ENCODE data around the gene UBE2M.

Gene UBE2M

DNA sequence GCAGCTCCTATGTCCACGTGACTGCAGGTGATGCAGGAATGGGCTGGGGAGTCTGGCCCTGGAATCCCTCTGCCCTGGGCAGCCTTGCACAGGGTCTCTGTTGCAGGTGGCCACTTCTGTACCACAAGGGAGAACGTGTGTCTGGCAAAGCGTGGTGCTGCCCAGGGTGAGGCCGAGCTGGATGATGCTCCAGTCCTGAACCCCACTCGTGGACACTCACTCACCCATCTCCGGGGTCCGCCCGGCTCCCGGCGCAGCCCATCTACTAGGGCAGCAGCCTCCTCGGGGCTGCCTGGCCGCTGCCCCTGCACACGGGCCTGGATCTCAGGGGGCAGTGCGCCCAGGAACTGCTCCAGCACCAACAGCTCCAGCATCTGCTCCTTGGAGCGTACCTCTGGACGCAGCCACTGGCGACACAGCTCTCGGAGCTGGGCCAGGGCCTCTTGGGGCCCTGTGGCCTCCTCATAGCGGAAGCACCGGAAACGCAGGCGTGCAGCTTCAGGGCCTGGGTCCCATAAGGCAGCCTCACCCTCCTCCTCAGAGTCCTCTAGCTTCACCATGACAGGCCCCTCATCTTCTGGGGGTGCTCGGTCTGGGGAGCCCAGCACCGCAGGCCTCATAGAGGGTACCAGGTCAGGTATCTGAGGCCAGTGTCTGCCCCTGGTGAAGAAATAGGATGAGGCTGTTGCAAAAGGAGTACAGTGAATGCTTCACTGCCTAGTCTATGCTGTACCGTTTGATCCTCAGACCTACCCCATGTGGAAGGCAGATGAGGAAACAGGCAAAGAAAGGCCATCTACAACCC, 12.6 kb upstream of the UBE2M start:
- DNase-seq, result no peak

DNA sequence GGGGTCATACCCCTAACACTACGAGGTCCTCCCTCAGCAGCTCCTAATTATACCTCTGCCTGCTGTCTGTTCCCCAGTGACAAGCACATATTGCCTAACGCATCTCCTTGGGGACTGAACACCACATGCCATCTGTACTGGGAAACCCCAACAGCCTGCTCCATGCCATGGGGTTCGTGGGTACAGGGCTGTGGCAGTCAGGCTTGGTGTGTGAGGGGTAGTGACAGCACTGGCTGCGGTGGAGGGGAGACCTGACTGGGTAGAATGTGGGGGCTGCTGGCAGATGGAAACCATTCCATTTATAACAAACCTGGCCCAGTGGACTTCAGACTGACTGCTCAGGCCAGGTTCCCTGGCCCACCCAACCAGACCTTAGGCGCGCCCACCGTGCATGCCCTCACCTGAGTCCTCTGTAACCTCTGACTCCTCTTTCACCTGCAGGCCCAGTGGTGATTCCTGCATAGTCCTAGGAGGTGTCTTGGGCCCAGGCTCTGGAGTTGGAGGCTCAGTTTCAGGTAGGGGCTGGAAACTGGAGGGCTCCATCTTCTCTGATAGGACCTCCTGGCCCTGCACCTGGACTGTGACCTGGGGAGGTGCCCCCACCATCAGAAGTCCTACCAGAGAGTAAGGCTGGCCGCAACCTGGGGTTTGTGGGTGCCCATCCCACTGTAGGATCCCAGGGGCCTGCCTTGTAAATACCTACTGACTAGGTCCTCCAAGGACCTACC, 11.7 kb upstream of the UBE2M start:
- DNase-seq, result no peak

DNA sequence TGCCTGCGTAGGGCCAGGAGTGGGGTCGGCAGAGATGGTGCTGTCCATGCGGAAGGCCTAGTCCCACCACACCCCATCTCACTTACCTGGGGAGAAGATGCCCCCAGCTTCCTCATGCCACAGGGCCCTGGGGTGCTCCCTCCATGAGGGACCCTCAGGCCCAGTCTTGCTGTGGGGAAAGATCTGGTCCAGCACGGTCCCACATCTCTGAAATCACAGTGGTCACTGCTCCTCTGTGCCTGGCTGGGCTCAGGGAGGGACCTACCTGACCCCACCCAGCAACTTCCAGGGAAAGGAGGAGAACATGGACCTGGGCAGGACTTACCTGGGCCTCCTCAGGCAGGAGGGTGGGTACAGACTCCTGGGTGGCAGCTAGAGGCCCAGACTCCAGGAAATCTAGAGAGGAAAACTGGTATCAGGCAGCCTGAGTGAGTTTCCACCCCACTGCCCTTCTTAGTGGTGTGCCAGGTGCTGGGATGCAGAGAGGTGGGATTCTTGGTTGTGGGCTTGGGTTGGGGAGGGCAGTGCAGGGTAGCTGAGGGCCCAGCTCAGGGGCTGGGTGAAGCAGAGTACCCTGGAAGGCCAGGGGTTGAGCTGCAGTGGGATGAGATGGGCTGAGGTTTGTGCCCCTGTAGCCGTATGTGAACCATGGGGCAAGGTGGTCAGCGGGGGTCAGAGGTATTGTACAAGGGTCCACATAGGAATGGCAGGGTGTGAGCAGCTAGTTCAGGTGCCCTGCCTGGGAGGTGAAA, 11.0 kb upstream of the UBE2M start:
- no peak for DNase-seq

DNA sequence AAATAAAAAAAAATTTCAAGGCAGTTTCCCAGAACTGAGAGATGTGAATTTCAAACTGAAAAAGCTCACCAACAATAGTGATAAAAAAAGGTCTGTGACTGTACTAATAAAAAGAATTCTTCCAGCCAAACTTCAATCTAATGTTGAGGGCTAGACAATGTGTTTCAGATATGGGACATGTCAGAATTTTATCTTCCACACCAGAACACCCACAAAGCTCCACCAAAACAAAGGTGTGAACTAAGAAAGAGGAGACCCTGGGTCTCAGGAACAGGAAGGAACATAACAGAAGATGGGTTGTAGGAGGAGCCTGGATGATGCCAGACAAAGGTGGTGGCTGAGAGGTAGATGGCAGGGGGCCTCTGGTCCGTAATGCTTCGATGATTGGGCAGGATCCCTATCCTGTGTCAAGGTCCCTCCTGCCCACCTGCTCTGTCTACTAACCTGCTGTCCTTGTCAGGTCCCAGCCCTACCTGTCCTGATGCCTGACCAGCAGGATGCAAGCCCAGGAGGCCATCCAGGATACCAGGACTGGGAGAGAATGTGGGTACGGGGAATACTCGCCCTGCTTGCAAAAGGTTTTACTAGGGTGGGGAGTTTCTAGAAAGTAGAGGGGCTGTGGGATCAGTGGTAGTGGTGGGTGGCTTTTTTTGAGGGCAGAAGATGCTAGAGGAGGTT, 10.2 kb upstream of the UBE2M start:
- DNase-seq, result no peak

DNA sequence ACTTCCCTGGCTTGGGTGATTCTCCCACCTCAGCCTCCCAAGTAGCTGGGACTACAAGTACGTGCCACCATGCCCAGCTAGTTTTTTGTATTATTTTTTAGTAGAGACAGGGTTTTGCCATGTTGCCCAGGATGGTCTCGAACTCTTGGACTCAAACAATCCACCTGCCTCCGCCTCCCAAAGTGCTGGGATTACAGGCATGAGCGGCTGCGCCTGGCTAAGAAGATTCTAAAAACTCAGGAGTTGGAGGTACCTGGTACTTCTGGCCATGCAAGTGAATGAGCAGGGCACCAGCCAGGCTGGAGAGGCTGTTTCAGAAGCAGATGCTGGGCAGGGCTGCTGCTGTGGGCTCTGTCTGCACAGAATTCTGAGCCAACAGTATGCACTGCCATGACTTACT, 8.6 kb upstream of the UBE2M start:
- no peak for DNase-seq

DNA sequence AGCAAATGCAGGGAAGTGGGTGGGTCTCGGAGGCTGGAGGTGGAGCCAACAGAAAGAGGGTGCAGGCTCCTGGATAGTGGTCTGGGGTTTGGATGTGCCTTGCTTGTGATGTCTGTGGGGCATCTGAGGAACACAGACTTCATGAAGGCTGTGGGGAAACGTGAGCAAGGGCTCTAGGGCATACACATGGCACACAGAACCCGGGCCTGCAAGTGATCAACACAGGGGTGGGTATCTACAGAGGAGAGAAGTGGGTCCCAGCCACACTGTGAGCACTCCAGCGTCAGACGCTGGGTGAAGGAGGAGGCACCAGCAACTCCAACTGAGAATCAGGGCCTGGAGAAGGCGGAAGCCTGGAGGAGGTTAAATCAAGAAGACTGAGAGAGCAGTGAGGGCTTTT, 5.4 kb upstream of the UBE2M start:
- DNase-seq, result no peak

DNA sequence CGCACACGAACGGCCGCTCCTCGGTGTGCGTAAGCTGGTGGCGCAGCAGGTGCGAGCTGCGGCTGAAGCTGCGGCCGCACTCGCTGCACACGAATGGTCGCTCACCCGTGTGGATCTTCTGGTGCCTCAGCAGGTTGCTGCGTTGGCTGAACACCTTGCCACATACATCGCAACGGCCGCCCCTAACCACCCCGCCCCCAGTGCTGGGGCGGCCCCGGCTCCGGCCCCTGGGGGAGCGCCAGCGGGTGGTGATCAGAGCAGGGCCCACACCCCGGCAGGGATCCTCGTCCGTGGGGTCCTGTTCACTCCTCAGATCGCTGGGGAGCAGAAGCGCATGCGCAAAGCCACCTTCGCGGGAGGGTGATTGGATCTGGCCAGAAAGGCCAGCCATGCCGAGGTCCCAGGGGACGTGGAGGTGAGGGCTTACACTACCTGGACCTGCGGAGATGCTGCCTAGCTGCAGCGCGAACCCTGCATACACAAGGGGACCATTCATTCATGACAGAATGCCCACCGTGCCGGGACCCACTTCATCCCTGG, 4.7 kb upstream of the UBE2M start:
- DNase-seq, result no peak

DNA sequence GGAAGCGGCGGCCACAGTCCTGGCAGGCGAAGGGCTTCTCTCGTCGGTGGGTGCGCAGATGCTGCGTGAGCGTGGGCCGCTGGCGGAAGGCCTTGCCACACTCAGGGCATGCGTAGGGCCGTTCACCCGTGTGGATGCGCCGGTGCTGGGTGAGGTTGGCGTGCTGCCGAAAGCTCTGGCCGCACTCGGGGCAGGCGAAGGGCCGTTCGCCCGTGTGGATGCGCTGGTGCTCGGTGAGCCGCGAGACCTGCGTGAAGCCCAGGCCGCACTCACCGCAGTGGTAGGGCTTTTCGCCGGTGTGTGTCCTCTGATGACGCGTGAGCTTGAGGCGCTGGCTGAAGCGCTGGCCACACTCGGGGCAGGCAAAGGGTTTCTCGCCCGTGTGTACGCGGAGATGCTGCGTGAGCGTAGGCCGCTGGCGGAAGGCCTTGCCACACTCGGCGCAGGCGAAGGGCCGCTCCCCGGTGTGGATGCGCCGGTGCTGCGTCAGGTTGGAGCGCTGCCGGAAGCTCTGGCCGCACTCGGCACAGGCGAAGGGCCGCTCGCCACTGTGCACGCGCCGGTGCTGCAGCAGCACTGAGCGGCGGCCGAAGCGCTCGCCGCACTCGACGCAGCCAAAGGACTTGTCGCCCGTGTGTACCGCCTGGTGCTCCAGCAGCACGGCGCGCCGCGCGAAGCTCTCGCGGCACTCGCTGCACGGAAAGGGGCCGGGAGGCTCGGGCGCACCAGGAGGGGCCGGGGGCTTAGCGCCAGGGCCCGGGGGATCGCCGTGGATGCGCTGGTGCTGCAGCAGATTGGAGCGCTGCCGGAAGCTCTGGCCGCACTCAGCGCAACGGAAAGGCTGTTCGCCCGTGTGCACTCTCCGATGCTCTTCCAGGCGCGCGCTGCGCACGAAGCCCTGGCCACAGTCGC, 4.0 kb upstream of the UBE2M start:
- DNase-seq, result peak; percentile 27

DNA sequence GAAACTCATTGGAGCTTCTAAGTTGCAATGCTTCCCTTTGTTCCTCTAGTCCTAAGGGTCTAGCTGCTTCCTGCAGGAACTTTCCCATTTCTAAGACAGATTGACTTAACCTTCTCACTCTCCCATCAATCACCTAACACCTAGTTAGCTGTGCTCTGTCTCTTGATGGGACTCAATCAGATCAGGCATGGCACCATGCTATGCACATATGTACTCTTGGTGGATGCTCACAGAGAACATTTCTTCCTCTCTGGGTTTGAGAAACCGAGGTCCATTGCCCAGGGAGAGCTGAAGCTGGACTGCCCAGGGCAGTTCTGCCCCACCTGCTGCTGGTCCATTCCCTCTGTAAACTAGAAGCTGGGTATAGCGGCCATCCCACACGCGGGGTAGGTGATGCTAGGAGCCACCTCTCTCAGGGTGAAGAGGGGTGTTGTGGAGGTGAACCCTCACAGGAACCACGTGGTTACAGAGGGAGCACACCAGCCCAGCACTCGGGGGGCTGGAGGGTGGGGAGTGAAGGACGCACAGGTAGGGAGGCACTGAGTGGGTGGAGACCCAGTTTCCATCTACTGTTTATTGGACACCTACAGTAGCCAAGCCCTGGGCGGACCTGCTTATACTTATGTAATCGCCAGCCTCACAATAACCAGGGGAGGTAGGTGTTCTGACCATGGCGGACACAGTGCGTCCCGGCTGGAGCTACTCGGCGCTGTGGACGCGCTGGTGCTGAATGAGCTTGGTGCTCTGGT, 3.1 kb upstream of the UBE2M start:
- DNase-seq, result no peak

DNA sequence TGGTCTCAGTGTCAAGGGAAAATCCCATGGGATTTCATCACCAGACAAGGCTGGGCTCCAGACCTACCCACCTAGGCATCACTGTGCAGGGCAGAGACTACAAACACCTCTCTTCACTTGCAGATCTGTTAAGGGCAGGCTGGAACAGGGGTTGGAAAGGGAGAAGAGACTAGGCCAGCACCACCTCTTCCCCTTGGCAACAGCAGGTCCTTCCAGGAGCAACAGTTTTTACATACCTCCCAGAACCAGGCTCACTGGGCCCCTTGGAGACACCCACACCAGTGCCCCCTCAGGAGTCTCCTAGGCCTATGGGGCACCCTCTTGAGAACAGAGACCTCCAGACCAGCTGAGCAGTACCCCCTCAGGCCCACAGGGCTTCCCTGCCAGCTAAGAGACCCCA, 2.5 kb upstream of the UBE2M start:
- no peak for DNase-seq

DNA sequence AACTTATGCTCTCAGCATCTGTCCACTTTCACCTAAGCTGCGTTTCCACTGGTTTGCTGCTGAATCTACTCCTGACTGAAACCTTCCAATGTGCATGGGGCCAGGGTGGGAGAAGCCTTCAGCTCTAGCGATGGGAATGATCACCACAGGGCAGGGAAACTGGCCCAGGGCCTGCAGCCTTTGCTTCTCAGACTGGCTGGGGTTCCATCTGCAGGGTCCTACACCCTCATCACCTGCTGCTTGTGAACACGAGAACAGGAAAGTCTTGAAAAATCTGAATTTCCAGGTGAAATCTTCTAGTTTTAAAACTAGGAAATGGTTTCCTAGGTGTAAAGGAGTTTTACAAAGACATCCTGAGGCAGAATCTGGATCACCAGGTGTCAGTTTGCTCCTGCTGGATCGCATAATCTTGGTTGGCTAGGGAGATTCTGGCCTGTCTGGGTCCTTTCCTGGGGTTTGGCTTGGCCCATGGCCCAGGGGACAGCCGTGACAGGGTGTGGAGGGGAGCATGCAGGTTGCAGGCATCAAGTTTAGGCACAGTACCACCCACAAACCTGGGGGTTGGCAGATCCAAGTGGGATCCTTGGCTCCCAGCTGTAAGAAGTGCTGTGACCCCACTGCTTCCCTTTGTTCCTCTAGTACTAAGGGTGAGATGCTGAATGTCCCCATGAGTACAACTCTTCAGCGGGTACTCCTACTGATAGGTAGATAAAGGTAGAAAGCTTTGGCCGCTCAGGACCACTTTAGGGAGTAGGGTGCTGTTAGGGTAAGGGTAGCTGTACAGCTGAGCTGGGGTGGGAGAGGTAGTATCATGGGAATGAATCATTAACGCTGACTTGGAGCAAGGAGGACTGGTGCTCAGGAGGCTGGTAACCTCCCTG, 1.8 kb upstream of the UBE2M start:
- DNase-seq, result no peak

DNA sequence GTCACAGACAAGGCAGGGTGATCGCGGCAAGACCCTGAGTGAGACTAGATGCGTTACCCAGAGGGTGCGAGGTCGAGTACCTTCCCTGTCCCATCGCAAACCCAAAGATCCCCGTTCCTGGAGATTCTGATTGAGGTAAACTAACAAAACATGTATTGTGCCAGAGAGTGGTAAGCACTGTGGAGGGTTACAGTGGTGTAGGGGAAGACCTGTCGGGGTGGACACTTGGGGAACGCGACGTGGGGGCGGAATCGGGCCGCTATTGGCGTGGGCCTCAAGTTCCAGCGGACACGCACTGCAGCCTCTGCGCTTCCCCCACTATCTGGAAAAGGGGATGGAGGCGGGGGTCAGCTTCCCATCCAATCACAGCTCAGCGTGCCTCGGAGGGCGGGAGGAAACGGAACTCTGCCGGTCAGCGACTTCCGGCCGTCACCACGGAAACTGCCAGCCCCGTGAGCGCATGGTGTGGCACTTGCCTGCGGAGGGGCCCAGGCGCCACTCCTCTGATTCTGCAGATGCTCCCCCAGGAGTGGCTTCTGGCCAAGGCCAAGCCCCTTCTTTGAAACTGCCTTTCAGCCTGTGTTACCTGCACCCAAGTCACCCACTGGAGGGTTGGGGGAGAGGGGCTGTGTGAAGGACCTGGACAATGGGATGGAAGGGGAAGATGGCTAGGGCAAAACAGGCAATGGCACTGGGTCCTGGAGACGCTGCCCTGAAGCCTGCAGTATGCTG, 1.0 kb upstream of the UBE2M start:
- peak; percentile 90 for DNase-seq

DNA sequence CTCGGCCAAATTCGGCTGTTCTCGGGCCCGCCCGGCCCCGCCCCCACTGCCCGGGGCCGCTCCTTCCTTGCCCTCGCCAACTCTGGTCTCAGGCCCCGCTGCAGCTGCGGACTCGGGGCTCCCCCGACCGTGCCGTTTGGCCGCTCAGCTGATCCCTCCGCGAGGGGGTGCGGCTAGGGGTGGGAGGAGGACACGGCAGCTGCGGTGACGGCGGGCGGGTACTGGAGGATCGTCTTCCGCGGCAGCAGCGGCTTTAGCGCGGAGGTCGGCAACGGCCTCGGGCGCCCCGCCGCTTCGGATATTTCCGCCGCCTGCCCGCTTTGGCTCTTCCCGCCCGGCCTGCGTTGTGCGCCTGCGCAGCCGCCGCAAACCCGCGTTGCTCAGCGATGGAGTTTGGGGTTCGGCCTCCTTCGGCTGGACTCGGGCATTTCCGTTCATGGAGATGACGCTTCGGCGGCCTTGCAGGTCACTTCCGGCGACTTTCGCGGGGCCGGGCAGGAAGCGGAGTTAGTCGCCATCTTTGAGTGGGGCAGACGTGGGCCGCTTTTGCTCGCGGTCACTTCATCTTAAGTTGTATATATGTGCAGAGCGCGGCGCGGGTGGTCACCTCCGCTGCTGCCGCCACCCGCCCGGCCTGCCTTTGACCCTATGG, 338 bp upstream of the UBE2M start:
- DNase-seq, result peak; percentile 98

DNA sequence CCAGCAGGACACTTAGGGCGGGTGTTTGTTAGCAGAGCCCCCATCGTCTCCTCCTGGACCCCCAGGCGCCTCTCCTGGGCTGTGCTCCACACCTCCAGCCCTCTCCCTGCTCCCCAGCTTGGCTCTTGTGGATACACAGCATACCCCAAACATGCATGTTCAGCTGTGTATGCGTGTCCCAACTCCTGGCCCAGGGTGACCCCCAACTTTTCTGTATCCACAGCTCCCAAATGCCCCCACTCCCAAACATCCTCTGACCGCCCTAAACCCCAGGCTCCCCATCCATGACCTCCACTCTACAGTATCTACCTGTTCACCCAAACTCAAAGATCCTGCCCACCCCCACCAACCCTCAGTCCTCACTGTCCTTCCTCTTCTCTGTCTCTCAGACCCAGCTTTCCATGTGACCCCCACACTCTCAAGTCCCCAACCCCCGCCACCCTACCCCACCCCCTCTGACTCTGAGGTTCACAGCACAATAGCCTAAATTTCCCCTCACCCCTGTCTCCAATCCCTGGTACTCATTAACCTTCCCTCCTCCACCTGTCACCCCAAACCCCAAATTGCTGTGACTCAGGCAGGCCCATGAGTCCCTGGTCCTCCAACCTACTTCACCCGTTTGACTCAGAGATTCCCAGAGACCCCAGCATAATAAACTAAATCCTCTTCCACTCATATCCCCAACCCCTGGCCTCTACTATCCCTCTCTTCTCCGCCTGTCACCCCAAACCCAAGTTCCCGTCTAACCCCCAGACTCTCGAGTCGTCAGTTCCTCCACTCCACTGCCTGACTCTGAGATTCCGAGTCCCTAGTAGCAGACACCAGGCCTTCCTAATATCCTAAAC, 968 bp downstream of the UBE2M start:
- no peak for DNase-seq

DNA sequence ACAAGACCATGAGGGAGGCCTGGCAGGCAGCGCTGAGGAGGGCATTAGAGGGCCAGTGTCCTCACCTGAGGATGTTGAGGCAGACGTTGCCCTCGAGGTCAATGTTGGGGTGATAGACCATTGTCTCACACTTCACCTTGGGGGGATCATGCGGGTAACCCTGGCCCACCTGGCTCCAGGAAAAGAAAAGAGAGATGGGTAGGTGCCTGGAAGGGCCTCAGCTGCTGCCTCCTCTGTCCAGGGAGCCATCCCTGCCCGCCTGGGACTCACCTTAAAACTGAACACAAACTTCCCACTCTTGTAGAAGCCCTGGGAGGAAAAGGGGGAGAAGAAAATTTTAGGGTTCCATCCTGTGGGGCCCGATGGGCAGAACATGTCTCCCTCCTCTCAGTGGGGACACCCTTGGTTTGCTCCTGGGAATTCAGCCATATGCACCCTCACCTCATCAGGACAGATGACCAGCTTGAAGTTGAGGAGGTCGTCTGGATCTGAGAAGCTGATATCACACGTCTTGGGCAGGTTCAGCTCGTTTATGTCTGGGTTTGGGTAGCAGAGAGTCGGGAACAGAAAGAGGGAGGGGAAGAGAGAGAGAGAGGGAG, 1.7 kb downstream of the UBE2M start:
- no peak for DNase-seq

DNA sequence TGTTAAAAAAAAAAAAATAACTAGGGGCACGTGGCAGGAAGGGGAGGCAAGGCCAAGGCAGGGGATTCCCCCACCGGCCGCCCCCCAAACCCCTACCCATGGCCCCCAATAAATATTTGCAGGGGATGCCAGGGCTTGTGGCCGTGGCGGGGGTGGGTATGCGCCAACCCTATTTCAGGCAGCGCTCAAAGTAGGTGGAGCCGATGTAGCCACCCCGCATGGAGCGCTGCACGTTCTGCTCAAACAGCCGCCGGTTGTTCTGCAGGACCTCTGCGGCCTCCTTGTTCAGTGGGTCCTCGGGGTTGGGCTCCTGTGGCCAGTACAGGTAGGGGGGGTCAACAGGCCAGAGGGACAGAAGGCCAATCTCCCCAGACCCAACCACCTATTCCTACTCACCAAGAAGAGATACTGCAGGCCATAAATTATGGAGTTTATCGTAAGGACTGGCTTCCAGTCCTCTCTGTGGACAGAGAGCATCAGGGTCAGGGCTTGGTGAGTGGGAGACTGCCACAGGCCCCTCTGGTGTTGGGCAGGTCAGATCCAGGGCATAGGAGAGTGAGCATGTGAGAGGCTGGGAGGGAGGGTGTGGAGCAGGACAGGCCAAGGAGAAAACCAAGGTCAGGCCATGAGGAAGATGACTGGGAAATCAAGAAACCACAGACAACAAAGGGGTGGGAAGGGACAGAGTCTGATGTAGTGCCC, 2.3 kb downstream of the UBE2M start:
- no peak for DNase-seq
